GM20431 (cell line): ENCODE measurements around the gene OSBPL1A.
"Not testable (repeated sequence)": the region's sequence is repeated elsewhere in the genome, so short reads cannot be mapped to it uniquely, and the experiment has no call there.

ENCODE experiments used
- in situ Hi-C: fragments of 300-500 bp; cut with MseI, MboI; formaldehyde crosslinking; loops from one replicate; pipeline ENCODE4 v1.15.0; 2020; ENCODE audit warnings: low sequenced_read_pairs; ENCODE audit not compliant: unreplicated experiment

The OSBPL1A gene

DNA sequence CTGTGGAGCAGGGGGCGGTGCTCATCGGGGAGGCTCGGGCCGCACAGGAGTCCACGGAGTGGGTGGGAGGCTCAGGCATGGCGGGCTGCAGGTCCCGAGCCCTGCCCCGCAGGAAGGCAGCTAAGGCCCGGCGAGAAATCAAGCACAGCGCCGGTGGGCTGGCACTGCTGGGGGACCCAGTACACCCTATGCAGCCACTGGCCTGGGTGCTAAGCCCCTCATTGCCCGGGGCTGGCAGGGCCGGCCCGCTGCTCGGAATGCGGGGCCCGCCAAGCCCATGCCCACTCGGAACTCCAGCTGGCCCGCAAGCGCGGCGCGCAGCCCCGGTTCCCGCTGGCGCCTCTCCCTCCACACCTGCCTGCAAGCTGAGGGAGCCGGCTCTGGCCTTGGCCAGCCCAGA lies 248.0 kb downstream of the OSBPL1A start:
- in situ Hi-C loops, result not testable (repeated sequence)

DNA sequence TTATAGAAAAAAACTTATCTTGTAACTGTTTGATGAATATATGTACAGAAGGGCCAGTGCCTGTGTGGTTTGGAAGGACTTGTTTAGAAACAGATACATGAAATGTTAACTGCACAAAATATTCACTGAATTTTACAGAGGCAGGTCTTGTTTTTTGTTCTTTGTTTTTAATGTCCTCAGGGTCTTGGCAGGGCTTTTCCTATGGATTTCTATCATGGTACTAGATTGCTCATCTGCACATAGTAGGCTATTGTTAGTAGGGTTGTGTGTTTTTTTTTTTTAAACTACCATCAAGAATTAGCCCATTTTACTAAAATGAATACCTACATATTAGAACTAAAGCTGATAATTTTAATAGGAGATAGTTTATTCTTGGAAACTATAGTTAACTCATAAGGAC lies 255.2 kb downstream of the OSBPL1A start:
- in situ Hi-C loops, result no loop called here

DNA sequence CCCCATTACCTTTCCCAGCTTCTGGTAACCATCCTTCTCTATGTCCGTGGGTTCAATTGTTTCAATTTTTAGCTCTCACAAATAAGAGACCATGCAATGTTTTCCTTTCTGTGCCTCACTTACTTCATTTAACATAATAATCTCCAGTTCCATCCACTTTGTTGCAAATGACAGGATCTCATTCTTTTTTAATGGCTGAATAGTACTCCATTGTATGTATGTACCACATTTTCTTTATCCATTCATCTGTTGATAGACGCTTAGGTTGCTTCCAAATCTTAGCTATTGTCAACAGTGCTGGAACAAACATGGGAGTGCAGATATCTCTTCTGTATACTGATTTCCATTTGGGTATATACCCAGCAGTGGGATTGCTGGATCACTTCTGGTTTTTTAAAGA lies 256.9 kb downstream of the OSBPL1A start:
- in situ Hi-C loops, result no loop called here

DNA sequence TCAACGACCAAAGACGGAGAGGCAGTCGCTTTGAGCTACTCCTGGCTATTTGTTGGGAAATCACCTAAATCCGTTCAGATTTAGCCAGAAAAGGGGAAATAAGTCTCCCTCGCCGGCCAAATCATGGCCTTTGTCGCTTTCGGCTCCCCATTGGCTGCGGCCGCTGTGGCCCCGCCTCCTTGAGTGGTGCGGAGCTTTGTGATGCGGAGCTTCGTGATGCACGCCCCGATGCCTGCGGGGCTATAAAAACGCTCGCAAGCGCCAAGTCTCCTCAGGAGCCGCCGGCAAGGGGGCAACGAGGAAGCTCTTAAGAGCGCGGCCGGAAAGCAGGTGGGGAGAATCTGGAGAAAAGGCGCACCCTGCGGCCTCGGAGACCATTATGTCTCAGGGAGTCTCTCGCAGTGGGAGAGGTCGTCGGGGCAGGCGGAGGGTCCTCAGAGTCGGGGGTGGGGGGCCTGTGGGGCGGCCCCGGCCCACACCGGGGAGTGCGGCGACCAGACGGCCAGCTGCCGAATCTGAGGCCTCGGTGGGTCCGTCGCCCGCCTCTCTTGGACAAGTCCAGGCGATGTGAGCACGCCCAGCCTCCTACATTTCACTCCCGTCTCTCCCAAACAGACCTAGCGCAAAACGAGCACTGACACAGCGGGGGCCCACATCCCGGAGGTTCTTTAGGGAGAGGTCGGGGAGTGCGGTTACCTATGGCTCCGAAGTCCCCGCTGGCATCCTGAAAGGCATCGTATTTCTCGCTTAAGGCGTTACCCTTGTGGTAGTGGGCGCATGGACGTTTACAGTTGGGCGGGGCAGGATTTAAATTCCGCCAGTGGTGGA lies 258.6 kb downstream of the OSBPL1A start, which contains the start of gene CABYR:
CABYR (plus strand) TSS at position 274 of the 828 bp plus-strand sequence. CDS start 4,053 bp downstream, outside the sequence.
- in situ Hi-C loops, result no loop called here

DNA sequence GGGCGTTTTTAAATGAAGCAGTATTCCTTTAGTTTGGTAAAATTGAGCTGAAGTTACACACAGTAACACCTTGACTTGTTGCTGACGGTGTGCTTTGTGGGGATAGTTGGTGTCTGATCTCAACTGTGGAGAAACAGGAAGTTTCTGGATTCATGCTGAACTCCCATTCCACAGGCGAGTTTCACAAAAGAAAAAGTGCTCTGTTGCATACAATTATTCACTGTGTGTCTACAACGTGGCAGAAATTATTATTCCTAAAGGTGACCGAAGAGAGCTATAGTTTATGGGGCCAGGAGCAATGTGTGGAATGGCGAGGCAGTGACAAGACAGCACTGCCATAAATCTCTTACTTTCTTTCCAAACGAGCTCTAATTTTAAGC lies 259.2 kb downstream of the OSBPL1A start:
- in situ Hi-C loops, result no loop called here

DNA sequence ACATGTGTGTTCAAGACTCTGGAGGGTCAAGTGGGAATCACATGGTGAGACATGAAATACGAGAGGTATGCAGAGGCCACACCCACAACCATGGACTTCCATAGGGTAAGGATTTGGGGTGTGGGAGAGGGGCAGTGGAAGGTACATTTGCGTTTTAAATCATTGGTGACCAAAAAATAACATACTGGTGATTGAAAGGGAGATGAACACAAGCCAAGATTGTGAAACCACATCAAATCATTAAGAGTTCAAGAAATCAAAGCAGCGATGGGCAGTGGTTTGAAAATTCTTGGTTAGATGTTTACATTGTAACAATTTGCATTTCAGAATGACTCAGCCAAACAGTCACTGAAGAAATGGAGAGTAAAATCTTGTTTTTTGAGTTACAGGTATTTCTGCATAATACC lies 260.7 kb downstream of the OSBPL1A start:
- in situ Hi-C loops, result no loop called here

DNA sequence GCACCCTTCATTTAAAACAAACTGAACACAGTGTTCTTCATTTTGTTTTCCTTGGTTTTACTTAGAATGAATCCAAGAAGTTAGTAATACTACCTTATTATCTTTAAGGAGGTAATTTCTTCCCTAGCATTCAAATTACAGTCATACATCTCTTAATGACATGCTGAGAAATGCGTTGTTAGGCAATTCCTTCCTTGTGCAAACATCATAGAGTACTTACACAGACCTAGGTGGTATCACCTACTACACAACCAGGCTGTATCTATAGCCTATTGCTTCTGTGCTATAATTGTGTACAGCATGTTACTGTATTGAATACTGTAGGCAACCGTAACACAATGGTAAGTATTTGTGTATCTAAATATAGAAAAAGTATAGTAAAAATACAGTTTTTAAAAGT lies 267.1 kb downstream of the OSBPL1A start:
- in situ Hi-C loops, result no loop called here

DNA sequence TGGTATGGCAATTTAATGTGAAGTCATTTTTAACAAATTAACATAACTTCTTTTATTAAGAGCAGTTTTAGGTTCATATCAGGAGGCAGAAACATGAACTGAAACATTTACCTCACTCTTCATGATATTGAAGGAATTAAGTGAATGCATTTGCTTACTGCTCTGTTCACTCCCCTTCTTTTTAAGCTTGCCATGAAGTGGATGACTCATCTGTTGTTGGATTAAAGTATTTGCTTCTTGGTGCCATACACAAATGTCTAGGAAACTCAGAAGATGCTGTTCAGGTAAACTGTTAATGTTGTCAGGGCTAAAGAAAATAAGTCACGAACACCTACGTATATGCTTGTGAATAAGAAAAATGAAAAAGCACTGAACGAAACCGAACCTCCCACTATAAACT lies 268.9 kb downstream of the OSBPL1A start:
- in situ Hi-C loops, result no loop called here

DNA sequence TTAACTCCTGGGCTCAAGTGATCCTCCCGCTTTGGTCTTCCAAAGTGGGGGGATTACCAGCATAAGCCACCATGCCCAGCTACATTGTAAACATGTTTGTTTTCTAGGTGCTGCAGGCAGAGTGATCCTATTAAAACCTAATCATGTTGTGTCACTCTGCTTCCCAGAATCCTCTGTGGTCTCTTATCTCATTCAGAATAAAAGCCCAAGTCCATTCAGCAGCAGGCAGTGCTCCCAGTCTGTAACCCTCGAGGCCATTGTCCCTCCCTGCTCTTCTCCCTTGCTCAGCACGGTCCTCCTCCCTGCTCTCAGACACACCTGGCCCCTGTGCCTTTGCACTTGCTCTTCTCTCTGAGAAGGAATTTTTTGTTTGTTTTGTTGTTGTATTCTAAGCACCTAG lies 269.9 kb downstream of the OSBPL1A start:
- in situ Hi-C loops, result no loop called here

DNA sequence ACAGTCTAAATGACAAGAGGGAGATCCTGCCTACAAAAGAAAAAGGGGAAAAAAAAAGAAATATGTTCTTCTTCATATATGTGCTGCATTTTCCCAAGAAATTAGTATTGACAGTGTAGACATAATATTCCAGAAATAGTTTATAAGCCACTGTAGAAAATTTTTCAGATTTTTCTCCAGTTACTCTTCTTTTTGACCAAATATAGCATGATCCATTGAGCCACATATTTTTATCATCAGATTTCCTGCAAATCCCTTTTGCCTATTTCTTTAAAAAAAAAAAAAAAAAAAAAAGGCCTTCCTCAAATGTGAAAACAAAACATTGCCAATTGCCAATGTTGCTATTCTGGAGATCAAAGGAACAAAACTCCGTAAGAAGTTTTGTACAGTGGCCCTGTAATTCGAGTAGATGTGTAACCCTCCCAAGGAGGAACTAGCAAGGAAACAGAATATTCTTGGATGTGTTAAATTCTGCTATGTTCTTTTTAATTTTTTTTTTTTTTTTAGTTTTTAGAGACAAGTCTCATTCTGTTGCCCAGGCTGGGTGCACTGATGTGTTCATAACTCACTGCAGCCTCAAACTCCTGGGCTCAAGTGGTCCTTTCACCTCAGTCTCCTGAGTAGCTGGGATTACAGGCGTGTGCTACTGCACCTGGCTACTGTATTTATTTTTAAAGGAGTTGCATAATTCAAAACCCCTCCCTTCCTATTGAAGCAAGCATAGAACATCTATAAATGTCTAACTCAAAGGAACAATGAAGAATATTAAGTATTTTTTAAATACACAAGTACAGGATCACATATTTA lies 271.3 kb downstream of the OSBPL1A start:
- in situ Hi-C loops, result no loop called here

DNA sequence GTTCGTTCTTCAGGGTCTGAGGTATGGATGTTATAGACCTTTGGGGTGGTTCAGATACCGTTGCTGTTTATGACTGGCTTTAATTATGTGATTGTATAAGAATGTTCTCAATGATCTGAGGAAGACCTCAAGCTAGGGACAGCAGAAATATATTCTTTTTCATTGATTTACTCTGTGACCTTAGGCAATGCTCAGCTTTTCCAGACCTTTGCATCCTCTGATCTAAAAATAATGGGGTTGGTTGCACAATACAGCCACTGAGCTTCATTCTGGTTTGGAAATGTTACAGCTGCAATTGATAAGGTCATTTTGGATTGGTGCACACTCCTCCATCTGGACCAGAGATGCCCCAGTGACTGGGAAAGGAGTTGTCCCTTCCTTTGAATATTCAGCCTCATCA lies 276.0 kb downstream of the OSBPL1A start:
- in situ Hi-C loops, result loop anchor here (25.0 kb wide), 1 partner anchor 209 kb away; no protein-coding TSS in a partner anchor

DNA sequence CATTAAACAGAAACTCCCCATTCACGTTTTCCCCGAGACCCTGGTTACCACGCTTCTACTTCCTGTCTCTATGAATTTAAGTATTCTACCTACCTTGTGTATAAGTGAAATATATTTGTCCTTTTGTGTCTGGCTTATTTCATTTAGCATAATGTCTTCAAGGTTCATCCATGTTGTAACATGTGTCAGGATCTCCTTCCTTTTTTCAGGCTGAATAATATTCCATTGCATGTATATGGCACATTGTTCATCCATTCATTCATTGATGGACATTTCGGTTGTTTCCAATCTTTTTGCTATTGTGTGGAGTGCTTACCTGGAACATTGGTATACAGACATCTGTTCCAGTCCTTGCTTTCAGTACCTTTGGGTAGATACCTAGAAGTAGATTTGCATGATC lies 276.9 kb downstream of the OSBPL1A start:
- in situ Hi-C loops, result loop anchor here (25.0 kb wide), 1 partner anchor 208 kb away; no protein-coding TSS in a partner anchor

DNA sequence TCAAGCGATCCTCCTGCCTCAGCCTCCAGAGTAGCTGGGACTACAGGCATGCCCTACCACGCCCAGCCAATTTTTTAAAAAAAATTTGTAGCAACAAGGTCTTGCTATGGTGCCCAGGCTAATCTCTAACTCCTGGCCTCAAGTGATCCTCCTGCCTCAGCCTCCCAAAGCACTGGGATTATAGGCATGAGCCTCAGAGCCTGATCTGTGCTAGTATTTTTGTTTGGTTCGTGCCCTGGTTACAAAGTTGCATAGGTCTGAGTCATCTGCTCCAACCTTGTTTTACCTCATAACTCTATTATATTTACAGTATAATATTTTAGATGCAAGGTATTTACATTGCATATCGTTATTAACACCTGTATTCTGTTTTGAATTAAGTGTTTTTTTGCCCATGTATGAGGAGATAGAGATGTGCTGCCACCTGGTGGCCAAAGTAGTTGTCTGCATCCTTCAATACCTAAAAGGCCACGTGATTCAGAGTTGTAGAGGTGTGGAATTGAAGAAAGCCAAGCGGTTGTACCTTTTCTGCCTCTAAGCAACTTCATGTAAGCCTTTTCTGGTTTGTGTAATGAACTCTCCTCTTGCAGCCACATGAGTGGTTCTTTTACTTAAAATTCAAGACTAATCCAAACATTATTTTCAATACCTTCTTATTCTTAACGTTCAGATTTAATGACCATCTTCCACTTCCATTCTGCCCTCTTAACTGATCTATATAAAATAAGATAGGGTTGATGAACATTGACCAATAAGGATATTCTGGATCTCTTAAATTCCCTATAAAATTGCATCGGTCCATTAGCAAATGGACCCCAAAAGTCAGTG lies 278.7 kb downstream of the OSBPL1A start:
- in situ Hi-C loops, result loop anchor here (25.0 kb wide), 1 partner anchor 207 kb away; no protein-coding TSS in a partner anchor

DNA sequence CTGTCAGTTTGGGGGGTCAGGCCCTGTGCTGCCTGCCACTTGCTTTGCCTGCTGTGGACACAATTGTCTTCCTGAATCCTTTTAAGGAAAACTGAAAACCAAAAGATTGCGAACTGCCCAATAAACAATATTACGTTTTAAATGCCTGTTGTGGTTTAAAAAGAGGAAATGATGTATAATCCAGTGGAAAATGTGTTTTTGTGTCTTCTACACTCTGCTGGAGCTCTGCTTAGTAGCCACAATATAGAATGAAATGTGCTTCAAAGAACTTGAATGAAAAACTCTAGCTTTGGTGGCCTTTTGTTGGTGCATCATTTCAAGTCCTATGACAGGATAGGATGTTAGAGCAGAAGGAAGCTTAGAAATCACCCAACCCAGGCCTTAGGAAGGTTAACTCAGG lies 282.0 kb downstream of the OSBPL1A start:
- in situ Hi-C loops, result loop anchor here (25.0 kb wide), 1 partner anchor 203 kb away; no protein-coding TSS in a partner anchor

DNA sequence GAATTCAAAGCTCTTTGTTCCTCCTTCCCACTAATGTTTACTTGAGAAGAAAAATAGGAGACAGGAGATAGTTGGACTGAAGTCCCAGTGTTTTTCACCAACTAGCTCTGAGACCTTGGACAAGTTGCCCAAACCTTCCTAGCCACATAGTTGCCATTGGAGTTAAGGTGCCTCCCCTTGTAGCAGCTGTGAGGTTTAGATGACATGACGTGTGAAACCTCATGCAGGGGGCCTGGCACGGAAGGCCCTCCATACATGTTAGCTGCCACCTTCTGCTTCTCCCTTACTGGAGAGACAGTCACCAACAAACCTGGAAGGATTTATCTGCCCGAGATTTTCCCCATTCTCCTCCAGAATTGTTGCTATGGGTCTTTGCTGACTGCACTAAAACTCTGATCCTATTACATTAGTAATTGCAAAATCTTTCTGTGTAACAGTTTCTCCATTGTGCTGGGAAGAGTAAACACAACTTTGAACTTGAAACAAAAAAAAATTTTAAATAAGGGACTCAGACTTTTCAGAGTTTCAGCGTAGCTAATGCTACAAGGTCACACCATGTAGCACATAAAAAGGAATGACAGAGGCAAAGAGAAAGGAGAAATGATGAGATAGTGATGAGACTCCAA lies 282.6 kb downstream of the OSBPL1A start:
- in situ Hi-C loops, result loop anchor here (25.0 kb wide), 1 partner anchor 203 kb away; no protein-coding TSS in a partner anchor

DNA sequence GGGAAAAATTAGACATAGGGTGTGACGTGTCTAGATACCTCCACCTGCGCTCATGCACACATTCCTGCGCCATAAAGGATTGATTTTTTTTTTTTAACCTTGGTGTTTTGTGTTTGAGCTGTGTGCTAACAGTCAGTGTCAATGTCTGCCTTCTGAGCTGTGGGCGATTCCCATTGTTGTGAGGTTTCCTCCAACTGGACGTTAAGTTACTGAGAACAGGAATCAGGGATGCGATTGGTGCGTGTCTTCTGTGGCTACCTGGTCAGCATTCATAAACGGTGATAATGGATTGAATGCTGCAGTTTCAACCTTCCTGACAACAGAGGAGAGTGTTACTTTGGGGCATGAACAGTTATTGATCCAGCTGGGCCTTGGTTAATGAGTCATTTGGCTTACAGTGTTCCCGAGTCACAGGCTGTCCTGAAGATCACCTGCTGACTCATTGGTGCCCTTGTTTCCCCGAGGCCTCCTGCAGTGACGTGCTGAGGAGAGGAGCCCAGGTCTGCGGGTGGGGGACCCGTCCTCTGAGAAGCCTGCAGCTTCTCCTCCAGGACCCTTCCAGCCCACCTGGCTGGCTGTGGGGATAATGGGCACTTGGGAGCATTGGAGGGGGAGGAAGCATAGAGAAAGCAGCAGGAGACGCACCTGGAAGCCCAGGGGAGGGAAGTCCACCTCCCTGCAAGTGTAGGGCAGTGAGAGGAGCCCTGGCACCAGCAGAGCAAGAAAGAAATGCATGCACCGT lies 284.6 kb downstream of the OSBPL1A start:
- in situ Hi-C loops, result loop anchor here (25.0 kb wide), 1 partner anchor 201 kb away; no protein-coding TSS in a partner anchor

DNA sequence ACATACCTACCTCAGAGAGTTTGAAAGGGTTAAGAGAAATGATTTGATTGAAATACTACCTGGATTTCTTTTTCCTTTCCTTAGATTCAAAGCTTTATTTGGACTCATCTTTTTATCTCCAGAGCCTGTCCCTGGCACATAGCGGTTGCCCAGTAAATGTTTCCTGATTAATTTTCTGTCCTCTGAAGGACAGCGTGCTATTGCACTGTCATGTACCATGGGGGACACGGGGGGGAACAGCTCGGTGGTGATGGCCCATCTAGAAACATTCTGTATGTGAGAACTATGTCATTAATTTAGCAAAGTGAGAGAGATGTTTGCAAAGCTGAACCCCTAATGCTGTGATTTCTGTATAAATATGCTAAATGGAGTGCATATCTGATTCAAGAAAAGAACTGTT lies 285.2 kb downstream of the OSBPL1A start:
- in situ Hi-C loops, result loop anchor here (25.0 kb wide), 1 partner anchor 200 kb away; no protein-coding TSS in a partner anchor
